T1000 (cell line): ENCODE results near the gene KRTAP10-1.

Source experiments
- DNase-seq: peaks from one replicate; lab custom pipeline; 2025; ENCODE audit warnings: mixed read lengths; lab: John Stamatoyannopoulos, UW

Gene KRTAP10-1

DNA sequence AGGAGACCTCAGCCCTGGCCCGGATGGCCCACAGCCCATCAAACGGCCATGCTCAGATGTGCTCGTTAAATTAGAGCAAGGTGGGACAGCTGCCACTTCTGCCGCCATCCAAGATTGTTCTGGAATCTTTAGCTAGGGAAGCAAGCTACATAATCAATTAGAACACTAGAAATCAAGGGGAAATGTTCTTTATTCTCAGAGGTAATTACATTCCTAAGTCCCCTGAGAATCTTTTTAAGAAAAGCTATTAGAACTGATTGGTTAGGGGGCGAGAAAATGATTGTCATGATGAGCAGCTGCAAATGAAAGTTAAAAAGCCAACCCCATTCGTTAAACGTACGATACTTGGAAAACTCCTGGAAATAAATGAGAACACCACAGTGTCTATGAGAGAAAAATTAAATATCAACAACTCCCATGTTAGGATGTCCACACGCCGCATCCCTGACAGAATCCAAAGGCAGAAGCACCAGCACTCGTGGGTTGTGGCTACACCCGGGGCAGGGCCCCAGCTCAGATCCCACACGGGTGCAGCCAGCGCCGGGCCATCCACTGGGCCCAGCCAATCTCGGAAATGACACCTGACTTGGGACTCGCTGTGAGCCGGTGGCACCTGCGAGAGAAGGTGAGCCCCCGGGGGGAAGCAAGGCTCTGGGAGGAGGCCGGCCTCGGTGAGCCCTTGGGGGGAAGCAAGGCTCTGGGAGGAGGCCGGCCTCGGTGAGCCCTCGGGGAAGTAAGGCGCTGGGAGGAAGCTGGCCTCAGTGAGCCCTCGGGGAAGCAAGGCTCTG is 37.6 kb downstream of the KRTAP10-1 start:
- no peak for DNase-seq

DNA sequence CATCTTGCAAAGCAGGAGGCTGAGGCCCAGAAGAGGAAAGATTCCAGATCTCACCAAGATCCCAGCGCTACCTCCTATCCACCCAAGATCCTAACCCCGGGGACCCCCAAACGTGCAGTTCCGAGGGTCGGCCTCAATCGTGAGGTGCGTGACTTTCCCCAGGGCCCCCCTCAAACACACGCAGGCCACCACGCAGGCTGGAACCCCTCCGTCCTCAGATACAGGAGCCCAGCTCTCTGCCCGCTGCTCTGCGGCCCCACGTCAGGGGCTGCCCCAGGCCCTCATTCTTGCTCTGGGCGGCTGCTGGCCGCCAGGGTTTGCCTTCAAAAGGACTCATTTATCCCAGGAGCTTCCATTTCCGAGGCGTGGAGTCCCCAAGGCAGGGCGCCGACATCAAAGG is 39.9 kb downstream of the KRTAP10-1 start:
- no peak for DNase-seq

DNA sequence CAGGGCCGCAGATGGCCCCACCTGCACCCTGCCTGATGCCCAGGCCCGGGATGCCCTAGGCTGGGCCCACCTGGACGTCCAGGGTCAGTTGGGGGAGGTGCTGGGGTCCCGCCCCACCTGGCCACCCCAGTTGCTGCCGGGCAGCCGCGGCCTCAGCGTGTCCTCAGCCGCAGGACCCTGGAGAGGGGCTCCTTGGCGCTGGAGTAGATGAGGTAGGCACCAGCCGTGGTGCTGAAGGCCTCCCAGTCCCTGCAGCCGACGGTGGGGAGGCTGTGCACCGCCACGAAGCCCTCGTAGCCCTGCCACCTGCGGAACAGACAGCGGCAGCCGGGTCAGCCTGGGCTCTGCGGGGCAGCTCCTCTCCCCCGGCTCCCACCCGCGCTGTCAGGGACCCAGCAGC is 40.4 kb downstream of the KRTAP10-1 start:
- no peak for DNase-seq

DNA sequence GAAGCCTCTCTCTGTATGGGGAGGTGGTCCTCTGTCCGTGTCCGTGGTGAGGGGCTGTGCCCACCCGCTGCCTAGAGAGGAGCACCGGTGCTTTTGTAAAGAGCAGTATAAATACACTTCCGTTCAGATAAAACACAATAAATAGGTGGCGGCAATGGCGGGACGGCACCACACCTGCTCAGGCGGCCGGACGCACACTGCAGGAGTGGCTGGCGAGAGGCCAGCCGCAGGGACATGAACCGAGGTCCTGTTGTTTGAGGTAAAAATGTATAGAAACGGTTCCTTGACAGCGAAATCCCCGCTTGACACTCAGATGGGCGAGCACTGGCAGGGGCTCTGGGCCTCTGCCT is 40.8 kb downstream of the KRTAP10-1 start:
- no peak for DNase-seq

DNA sequence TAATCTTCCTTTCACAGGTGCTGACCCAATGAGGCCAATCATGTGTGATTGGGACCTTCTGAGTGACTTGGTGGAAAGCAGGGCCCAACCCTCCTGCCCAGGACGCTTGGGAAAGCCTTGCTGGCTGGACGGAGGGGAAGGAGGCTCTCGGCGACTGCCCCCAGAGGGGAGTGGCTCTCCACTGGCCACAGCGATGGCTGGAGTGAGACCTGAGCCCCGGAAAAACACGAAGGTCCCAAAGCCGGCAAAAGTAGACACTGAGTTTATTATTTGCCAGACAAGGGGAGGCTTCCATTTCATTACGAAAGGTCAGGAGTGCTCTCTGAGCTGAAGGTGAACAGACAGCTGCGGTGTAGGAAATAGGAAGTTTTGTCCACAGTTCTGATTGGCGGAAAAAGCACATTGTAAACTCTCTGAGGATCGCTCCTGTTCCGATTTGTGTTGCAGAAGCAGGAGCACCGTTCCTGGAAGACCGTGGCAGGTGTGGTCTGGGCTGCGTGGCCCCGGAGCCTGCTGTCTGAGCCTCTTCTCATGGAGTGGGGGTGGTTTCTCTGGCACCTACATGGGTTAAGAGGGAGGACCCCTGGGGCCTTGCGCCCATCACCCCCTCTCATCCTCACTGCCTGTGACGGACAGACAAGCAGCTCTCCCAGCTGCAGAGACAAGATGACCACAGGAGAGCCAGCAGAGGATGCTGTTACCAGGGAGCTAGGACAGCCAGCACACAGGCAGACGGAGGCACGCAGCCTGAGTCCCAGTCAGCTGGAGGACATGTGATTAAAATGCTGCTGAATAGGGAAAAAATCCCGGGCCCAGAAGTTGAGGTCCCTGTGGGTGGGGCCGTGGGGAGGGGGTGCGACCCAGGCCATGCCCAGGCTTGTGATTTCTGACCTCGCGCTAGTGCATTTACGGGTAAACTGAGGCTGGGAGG is 41.5 kb downstream of the KRTAP10-1 start:
- DNase-seq, result no peak

DNA sequence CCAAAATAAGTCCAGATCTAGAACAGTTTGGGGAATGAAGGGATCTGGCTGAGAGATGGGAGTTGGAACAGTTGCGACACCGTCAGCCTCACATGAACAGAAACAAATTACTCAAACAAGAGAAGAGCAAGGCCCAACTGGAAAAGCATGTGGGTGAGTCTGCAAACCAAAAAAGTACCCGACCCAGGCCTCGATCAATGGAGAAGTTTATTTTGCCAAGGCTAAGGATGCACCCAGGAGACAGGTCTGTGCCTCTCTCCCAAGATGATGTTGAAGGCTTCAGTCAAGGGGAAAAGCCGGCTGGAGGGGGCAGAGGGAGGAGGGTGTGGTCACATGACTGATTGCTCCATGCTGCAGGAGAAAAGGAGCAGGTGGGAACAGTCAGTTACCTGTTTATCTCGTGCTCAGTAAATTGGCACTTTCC is 42.3 kb downstream of the KRTAP10-1 start:
- DNase-seq, result no peak

DNA sequence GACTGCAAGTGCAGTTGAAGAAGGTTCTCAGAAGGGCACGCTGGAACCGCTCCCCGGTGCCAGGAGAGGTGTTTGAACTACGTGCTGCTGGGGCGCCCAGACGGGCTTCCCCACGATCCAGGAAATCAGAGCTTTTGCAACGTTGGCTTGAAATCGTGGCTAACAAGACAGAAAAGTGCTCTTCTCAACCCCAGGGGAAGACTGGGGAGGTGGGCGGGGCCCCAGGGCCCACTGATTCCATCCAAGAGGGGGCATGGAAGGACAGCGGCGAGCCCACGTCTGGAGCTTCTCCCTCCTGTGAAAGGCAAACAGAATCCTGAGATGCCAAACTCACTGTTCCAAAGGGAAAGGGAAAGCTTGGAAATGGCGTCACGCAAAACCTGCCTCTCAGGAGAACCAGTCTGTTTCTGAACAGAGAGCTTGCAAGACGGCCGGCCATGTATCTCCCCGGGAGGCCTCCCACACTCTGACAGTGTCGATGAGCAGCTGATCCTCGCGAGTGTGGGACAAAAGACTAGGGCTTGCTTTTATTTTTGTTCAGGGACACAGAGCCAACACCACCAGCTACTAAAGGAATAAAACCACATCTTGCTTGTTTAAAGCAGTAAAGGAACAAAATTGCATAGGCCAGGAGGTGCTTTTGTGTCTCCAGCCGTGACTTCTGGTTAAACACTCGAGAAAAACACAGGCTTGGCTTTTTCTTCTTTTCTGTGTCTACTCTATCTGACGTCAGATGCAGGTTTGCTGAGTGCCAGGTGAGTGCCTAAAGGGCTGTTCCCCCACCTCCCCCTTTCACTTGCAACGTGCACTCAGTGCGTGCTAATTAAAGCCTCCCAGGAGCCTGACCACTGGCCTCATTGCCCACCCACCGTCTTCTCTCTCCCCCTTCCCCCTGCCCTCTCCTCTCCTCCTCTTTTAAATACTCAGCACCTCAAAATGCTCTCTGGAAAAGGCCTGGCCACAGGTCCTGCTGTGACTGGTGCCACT is 43.1 kb downstream of the KRTAP10-1 start:
- DNase-seq, result no peak

DNA sequence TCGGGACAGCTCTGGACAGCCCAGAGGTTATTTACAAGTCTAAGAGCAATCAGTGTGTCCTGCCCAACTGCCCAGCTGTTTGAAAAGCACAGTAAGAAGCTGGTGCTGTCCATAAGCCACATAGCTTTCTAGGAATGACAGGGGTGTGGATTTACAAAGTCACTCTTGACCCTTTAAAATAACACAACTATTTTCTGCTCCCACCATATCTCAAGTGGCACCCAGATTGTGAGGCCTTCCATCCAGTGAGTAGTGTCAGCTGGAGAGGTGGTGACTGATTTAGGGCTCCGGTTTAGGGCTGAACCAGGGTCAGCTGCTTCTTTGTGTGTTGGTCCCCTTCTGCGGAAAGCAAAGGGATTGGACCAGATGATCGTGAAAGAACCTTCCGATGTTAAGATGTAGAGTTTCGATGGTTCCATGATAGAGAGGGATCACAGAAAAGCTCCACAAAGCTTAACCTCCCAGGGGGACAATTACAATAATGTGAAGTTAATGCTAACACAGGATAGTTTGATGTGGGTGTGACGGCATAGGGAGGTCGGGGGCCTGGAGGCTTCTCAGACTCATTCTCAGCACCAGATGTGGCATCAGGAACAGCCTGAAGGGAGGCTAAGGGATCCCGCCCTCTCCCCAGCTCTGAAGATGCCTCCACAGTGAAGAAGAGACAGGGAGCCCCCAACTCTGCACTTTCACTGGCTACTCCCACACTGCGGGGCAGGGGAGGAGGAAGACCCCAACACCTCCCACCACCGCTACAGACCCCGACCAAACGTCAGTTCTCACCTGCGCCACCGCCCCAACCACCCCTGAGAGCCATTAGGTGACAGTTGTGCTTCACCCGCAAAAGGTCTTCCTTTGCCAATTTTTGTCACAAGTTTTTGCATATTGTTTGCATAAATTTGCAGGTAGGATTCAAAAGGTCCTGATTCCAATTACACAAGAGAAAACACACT is 44.1 kb downstream of the KRTAP10-1 start:
- DNase-seq, result no peak

DNA sequence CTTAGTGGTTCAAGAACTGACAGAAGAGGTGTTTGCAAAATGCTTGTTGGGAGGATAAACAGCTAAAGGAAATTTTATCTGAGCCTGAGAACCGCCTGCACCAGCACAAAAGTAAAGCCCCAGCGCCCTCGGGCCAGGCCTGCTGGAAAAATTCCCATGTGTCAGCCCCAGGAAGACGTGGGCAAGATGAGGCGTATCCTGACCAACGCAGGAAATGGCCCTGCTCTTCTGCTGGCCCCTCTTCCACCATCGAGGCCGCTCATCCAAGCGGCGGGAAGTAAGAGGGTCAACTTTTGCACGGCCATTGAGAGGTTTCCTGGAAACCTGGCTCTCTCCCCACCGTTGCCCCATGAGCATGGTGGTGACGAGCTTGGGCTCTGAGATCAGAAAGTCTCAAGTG is 45.0 kb downstream of the KRTAP10-1 start:
- no peak for DNase-seq

DNA sequence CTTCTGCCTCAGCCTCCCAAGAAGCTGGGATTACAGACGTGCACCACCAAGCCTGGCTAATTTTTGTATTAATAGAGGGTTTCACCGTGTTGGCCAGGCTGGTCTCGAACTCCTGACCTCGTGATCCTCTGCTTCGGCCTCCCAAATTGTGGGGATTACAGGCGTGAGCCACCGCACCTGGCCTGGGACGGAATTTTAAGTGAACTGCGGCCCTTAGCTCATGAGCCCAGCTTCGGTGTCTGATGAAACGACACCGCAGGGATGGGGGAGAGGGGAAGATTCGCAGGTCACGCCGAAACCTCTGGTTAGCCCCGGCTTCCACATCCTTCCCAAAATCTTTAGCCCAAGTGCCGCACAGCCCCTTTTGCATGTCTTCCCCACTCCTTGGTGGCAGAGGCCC is 45.6 kb downstream of the KRTAP10-1 start:
- no peak for DNase-seq

DNA sequence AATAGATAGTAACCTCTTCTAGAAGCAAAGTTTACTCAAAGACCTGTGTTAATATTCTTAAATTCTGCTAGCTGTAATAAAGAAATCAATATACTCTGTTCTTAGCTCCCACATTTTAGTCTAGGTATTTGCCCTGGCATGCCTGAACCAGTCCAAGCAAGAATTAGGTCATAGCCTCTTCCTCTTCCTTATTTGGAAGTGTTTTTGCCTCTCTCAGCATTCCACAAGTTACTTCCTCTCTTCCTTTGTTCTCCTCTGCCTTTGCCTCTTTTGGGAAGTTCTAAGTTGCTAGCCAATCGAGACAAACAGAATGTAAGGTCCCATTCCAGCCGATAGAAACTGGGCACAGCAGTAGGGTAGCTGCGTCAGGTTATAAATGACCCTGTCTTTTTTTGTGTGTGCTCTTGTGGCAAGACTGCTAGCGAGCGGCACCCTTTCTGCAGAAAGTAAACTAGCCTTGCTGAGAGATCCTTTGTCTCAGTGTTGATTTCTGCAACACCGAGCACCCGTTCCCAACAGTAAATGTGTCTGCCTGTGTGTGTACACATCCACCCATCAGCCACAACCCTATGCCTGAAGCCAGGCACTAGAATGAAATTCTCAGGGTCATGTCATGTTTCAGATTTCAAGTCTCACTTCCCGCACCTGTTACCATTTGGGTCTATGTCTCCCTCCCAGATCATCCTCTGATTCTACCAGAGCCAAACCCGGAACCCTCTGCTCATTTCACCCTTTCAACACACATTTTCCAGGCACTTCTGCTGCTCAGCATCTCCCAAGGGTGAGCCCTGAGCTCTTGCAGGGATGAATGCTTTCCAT is 47.2 kb downstream of the KRTAP10-1 start:
- no peak for DNase-seq

DNA sequence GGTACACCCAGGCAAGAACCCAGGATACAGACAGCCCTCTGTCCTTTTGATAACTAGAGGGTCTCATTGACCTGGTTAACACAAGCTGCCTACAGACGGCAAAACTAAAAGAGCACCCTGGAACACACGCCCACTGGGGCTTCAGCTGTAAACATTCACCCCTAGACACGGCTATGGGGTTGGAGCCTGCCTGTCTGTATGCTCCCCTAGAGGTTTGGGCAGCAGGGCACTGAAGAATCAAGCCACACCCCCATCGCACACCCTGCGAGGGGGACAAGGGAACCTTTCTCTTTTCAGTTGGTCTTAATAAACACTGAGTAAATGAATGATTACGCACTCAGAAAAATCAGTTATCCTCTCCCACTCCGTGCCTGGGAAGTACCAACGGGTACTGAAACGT is 49.2 kb downstream of the KRTAP10-1 start:
- no peak for DNase-seq

DNA sequence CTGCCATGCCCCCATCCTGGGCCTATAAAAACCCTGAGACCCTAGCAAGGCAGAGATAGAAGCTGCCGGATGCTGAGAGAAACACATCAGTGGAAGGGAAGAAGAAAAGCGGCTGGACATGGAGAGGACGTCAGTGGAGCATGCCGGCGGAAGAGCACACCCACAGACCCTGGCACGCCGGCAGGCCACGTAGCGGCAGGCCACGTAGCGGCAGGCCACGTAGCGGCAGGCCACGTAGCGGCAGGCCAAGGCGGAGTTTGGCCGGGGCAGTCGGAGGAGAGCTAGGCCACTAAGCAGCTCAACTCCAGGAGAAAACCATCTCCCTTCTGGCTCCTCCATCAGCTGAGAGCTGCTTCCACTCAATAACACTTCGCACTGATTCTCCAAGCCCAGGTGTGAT is 49.6 kb downstream of the KRTAP10-1 start:
- DNase-seq, result no peak

DNA sequence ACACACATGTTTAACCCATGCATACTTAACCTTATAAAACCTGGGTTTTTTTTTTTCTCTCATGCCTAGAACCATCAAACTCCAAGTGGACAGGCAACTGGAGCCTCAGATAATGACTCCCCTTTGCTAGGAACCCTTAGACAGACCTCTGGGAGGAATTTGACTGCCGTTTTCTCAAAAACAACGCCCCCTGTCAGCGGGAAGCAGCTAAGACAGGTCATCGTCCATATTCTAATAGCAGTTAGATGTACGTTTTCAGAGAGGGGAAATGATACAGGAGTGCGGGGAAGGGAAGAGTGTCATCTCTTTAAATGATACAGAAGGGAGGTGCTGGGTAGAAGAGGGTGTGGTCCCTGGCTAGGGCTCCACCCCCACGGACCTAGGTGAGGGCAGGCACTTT is 50.0 kb downstream of the KRTAP10-1 start:
- no peak for DNase-seq
